A549 (cell line): ENCODE results near the gene NOS2. TPM values are rescaled to one million over a fixed set of nuclear protein-coding genes. Genes with fewer than 3 reads are reported as not detected.

Experiments
- ATAC-seq, 2 experiments: fragments of 200-7000 bp in 1 of 2; fragments of >200 bp in 1 of 2; cut with Nextera tagmentation in 1 of 2; cut with Tn5 transposase in 1 of 2; 3 replicates each; pipeline versions ENCODE4 v1.8.0 to v1.9.1; 2018 to 2020; ENCODE audit warnings: mild to moderate bottlenecking in 1 of 2, moderate library complexity in 1 of 2
- CTCF ChIA-PET: fragments of 300-600 bp; sonication (Branson Sonifier 250); formaldehyde crosslinking; extraction: SDS; loops from one replicate; lab custom pipeline; 2021; ENCODE audit warnings: antibody characterized with exemption, inconsistent platforms; lab: Yijun Ruan, JAX
- POLR2A ChIA-PET: fragments of 350-600 bp; formaldehyde crosslinking; extraction: SDS; loops from one replicate; lab custom pipeline; 2021; ENCODE audit warnings: antibody characterized with exemption, inconsistent platforms; lab: Yijun Ruan, JAX
- DNase-seq, 2 experiments: peaks; one replicate each; pipeline versions ENCODE4 v3.0.0 to v3.0.0-alpha.2; 2011 to 2016; ENCODE audit warnings: low read depth in 1 of 2, low spot score in 1 of 2
- FAIRE-seq: peaks from 2 replicates; lab custom pipeline; 2011; peaks lifted over from hg19 to GRCh38; lab: Jason Lieb, UNC
- H3K27ac ChIP-seq, 2 experiments: fragments of >200 bp; sonication (Bioruptor Twin); formaldehyde crosslinking; 3 replicates each; pipeline ENCODE4 v1.5.1; 2016 to 2017
- H3K4me1 ChIP-seq: fragments of >200 bp; sonication (Bioruptor Twin); formaldehyde crosslinking; 3 replicates; pipeline ENCODE4 v1.6.1; 2016
- H3K4me2 ChIP-seq: fragments of >200 bp; sonication (Bioruptor Twin); formaldehyde crosslinking; 3 replicates; pipeline ENCODE4 v1.6.1; 2016
- H3K4me3 ChIP-seq: fragments of >200 bp; sonication (Bioruptor Twin); formaldehyde crosslinking; 3 replicates; pipeline ENCODE4 v1.5.1; 2016
- H3K9me3 ChIP-seq: fragments of >200 bp; sonication (Bioruptor Twin); formaldehyde crosslinking; 3 replicates; pipeline ENCODE4 v1.6.1; 2016
- BHLHE40 ChIP-seq: IDR thresholded peaks from 2 replicates; pipeline ENCODE4 v1.6.1; 2012; ENCODE audit warnings: low read depth, low read length, inconsistent platforms
- CBX8 ChIP-seq: fragments of 200-600 bp; sonication (generic); IDR thresholded peaks from 2 replicates; pipeline ENCODE4 v1.6.1; 2016
- CHD2 ChIP-seq: fragments of 150-350 bp; IDR thresholded peaks from 2 replicates; pipeline ENCODE4 v1.6.1; 2014; ENCODE audit warnings: low read length; ENCODE audit not compliant: partially characterized antibody
- E2F6 ChIP-seq: IDR thresholded peaks from 2 replicates; pipeline ENCODE4 v1.6.1; 2012; ENCODE audit warnings: low read depth, borderline replicate concordance
- ESRRA ChIP-seq: fragments of 150-350 bp; IDR thresholded peaks from 2 replicates; pipeline ENCODE4 v1.6.1; 2014; ENCODE audit warnings: mild to moderate bottlenecking, low read length, borderline replicate concordance
- FOSL2 ChIP-seq, 2 experiments: fragments of 450-650 bp in 1 of 2; fragments of >200 bp in 1 of 2; sonication (Bioruptor Twin) in 1 of 2; formaldehyde crosslinking; IDR thresholded peaks; 2 replicates each; pipeline versions ENCODE4 v1.5.0 to v1.6.1; 2016 to 2020; ENCODE audit warnings: mild to moderate bottlenecking in 1 of 2, moderate library complexity in 1 of 2
- FOXS1 ChIP-seq: fragments of 250-450 bp; sonication (Bioruptor Pico); IDR thresholded peaks from 2 replicates; pipeline ENCODE4 v1.5.0; 2020; ENCODE audit warnings: mild to moderate bottlenecking, moderate library complexity
- JUN ChIP-seq, 2 experiments: fragments of >200 bp; sonication (Bioruptor Twin); formaldehyde crosslinking; IDR thresholded peaks; 2 replicates in 1 of 2; 3 replicates in 1 of 2; pipeline ENCODE4 v1.6.1; 2016 to 2017
- KDM1A ChIP-seq: fragments of 200-600 bp; sonication (generic); IDR thresholded peaks from 2 replicates; pipeline ENCODE4 v1.6.1; 2016; ENCODE audit warnings: low read depth, mild to moderate bottlenecking
- KDM5A ChIP-seq: fragments of 200-600 bp; sonication (generic); IDR thresholded peaks from 2 replicates; pipeline ENCODE4 v1.6.1; 2016; ENCODE audit warnings: antibody characterized with exemption, mild to moderate bottlenecking
- MAZ ChIP-seq: fragments of 150-350 bp; IDR thresholded peaks from 2 replicates; pipeline ENCODE4 v1.6.1; 2014; ENCODE audit warnings: antibody characterized with exemption, low read depth, low read length, borderline replicate concordance
- MYC ChIP-seq: IDR thresholded peaks from 2 replicates; pipeline ENCODE4 v1.6.1; 2012; ENCODE audit warnings: mild to moderate bottlenecking, inconsistent platforms, low read length, improper control_type of control experiment, borderline replicate concordance
- POLR2A ChIP-seq: IDR thresholded peaks from 2 replicates; pipeline ENCODE4 v1.6.1; 2012; ENCODE audit warnings: mild to moderate bottlenecking, low read length
- RAD21 ChIP-seq, 2 experiments: fragments of >200 bp in 1 of 2; sonication (Bioruptor Twin) in 1 of 2; formaldehyde crosslinking in 1 of 2; IDR thresholded peaks in 1 of 2; conservative IDR thresholded peaks in 1 of 2; 2 replicates in 1 of 2; 3 replicates in 1 of 2; pipeline ENCODE4 v1.6.1; 2012 to 2018; ENCODE audit warnings: inconsistent platforms in 1 of 2
- REST ChIP-seq: fragments of 200-600 bp; sonication (generic); IDR thresholded peaks from 2 replicates; pipeline ENCODE4 v1.6.1; 2016; ENCODE audit warnings: antibody characterized with exemption, mild to moderate bottlenecking, moderate library complexity
- RNF2 ChIP-seq: fragments of 200-600 bp; sonication (generic); IDR thresholded peaks from 2 replicates; pipeline ENCODE4 v1.6.1; 2016; ENCODE audit warnings: low read depth, mild to moderate bottlenecking, antibody characterized with exemption, moderate library complexity, borderline replicate concordance
- SMC3 ChIP-seq: fragments of >200 bp; sonication (Bioruptor Twin); formaldehyde crosslinking; IDR thresholded peaks from 3 replicates; pipeline ENCODE4 v1.6.1; 2018; ENCODE audit warnings: inconsistent platforms
- ZC3H11A ChIP-seq: fragments of 450-650 bp; IDR thresholded peaks from 2 replicates; pipeline ENCODE4 v1.6.1; 2014; ENCODE audit warnings: antibody characterized with exemption, mild to moderate bottlenecking
- ZFP36 ChIP-seq: fragments of 450-650 bp; IDR thresholded peaks from 2 replicates; pipeline ENCODE4 v1.6.1; 2014; ENCODE audit warnings: borderline replicate concordance; ENCODE audit not compliant: partially characterized antibody
- WGBS: methylation state at CpG from one replicate; pipeline ENCODE4 v1.1.6; 2017; ENCODE audit errors: missing lambda C conversion rate; 5-methylcytosine and 5-hydroxymethylcytosine counted together
- polyA plus RNA-seq, 4 experiments: library from polyadenylated mRNA; depleted of rRNA in 3 of 4; stranded (reverse); fragments of >200 nt; fragmentation: RNase III in 1 of 4; extraction: RNeasy Plus Mini Kit Qiagen cat#74134 plus additional on column Dnase treatment in 1 of 4; gene quantifications; 2 replicates in 3 of 4; 3 replicates in 1 of 4; pipeline ENCODE4 v1.2.3, GENCODE V29; 2011 to 2017
- TF ChIP-seq, protein P1 (sequence below): IDR thresholded peaks from 2 replicates; pipeline ENCODE4 v1.6.1; 2012
- TF ChIP-seq, protein P2 (sequence below): fragments of >200 bp; sonication (Bioruptor Twin); formaldehyde crosslinking; IDR thresholded peaks from 3 replicates; pipeline ENCODE4 v1.5.1; 2016
- TF ChIP-seq, protein P3 (sequence below): fragments of >200 bp; sonication (Bioruptor Twin); formaldehyde crosslinking; IDR thresholded peaks from 3 replicates; pipeline ENCODE4 v1.6.1; 2016
- TF ChIP-seq, protein P4 (sequence below): fragments of 450-650 bp; IDR thresholded peaks from 2 replicates; pipeline ENCODE4 v1.6.1; 2014; ENCODE audit warnings: antibody characterized with exemption

NOS2 gene
- polyA plus RNA-seq, 2 of the 4 experiments (the other 2 are of a cell fraction): 0.08 to 0.17 TPM

DNA sequence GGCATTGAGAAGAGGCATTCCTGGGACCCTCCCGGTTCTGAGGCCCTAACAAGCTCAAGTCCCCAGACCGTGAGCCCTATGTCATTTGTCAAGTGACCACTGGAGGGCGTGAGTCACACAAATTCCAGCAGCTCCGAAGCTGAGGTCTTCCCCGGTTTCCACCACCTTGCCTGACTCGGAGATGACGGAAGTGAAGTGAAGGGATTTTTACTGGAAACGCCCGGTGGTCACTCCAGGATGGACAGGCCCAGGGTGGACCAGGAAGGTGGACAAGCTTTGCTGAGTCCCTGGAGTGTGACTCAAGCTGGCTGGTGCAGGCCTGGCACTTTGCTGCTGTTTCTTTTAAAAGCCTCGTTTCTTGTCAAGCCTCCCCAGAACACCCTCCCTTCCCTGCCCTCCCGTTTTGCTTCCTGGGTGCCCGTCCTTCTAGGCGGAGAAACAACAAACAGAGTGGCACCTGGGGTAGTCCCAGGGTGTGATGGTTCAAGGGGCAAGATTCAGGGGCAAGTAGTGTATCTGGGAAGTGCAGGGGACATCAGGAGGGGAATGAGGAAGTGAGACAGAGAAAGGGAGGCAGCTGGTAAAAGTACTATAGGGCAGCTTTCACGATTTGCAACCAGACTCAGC is 5.3 kb upstream of the NOS2 start:
- DNase-seq (peak; percentile 92 to 93), ATAC-seq (peak; percentile 95 to 99), FAIRE-seq (peak; percentile 99)
- no peak for TF ChIP-seq CHD2
- TF ChIP-seq FOXS1: no peak
- TF ChIP-seq FOSL2 (IDR thresholded peaks at IDR 0.05): no peak
- TF ChIP-seq FOSL2 (CRISPR knock-in tag; IDR thresholded peaks at IDR 0.05): peak; percentile 50; the same call in 1 of the 2 replicates
- peak; percentile 82 for TF ChIP-seq SMC3
- TF ChIP-seq JUN (IDR thresholded peaks at IDR 0.05): no peak
- TF ChIP-seq, protein P1, sequence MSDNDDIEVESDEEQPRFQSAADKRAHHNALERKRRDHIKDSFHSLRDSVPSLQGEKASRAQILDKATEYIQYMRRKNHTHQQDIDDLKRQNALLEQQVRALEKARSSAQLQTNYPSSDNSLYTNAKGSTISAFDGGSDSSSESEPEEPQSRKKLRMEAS: peak; percentile 44; the same call in 1 of the 2 replicates
- TF ChIP-seq E2F6: no peak
- peak; percentile 80 to 84 for TF ChIP-seq RAD21 (conservative IDR thresholded peaks at IDR 0.05 in 1 of 2, IDR thresholded peaks at IDR 0.05 in 1 of 2)
- TF ChIP-seq ZC3H11A: no peak
- TF ChIP-seq, protein P2, sequence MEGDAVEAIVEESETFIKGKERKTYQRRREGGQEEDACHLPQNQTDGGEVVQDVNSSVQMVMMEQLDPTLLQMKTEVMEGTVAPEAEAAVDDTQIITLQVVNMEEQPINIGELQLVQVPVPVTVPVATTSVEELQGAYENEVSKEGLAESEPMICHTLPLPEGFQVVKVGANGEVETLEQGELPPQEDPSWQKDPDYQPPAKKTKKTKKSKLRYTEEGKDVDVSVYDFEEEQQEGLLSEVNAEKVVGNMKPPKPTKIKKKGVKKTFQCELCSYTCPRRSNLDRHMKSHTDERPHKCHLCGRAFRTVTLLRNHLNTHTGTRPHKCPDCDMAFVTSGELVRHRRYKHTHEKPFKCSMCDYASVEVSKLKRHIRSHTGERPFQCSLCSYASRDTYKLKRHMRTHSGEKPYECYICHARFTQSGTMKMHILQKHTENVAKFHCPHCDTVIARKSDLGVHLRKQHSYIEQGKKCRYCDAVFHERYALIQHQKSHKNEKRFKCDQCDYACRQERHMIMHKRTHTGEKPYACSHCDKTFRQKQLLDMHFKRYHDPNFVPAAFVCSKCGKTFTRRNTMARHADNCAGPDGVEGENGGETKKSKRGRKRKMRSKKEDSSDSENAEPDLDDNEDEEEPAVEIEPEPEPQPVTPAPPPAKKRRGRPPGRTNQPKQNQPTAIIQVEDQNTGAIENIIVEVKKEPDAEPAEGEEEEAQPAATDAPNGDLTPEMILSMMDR: peak; percentile 86
- peak overlapping the region; percentile 79 for H3K4me2 ChIP-seq
- H3K27ac ChIP-seq: peak overlapping the region; percentile 73 to 86
- peaks cover 3% of the 10 kb centered on the region; the same call in 1 of the 3 replicates for H3K4me1 ChIP-seq
- H3K9me3 ChIP-seq: no peaks in the 10 kb centered on the region
- 2% methylated on average over 14 of the region's 14 CpGs for WGBS
- ChIA-PET CTCF (interaction anchor here (0.6 to 18.3 kb wide), 52 partner anchors 8 to 1186 kb away, joined by 3 to 474 read pairs (median 4); partner anchors contain the start of gene LYRM9), POLR2A (interaction anchor here (0.6 to 1.3 kb wide), 2 partner anchors 74 to 245 kb away, joined by 4 to 14 read pairs; no protein-coding TSS in a partner anchor)
- H3K4me3 ChIP-seq: peak overlapping the region; percentile 28

DNA sequence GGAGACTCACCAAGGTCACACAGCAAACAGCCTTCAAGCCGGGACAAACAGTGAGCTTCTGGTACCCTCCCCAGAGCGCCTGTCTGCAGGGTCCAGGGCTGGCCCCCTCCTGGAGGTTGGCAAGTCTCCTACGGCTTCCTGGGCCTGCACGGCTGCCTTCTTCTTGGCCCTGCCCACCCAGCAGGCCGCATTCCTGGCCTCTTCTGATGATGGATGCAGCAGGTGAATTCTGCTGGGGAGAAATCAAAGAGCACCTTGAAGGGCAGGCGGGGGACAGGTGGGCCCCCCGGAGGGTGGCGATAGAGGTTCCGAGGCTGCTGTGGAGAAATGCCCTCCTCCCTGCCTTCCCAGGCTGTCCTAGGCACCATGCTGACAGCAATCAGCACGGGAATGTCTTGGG is 3.8 kb upstream of the NOS2 start:
- Histone ChIP-seq H3K9me3 (no peaks in the 10 kb centered on the region), H3K4me1 (peaks cover 3% of the 10 kb centered on the region; the same call in 1 of the 3 replicates), H3K4me2 (no peak overlapping the region), H3K4me3 (no peak overlapping the region), H3K27ac (no peak overlapping the region)
- CTCF ChIA-PET: interaction anchor here (0.8 to 18.3 kb wide), 12 partner anchors 9 to 327 kb away, joined by 3 to 474 read pairs (median 20); partner anchors contain the start of gene LYRM9
- 76% methylated on average over 10 of the region's 10 CpGs for WGBS
- DNase-seq (no peak), ATAC-seq (no peak), FAIRE-seq (no peak)
- POLR2A ChIA-PET: interaction anchor here (0.6 kb wide), 1 partner anchor 14 kb away, joined by 3 read pairs; no protein-coding TSS in a partner anchor
- TF ChIP-seq MYC (no peak), BHLHE40 (no peak), CBX8 (no peak), ZFP36 (no peak), ESRRA (no peak), KDM5A (no peak), KDM1A (no peak), REST (no peak), RNF2 (no peak), MAZ (no peak), POLR2A (no peak)
- TF ChIP-seq, protein P3, sequence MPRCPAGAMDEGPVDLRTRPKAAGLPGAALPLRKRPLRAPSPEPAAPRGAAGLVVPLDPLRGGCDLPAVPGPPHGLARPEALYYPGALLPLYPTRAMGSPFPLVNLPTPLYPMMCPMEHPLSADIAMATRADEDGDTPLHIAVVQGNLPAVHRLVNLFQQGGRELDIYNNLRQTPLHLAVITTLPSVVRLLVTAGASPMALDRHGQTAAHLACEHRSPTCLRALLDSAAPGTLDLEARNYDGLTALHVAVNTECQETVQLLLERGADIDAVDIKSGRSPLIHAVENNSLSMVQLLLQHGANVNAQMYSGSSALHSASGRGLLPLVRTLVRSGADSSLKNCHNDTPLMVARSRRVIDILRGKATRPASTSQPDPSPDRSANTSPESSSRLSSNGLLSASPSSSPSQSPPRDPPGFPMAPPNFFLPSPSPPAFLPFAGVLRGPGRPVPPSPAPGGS: no peak
- TF ChIP-seq, protein P2: no peak
- TF ChIP-seq, protein P4, sequence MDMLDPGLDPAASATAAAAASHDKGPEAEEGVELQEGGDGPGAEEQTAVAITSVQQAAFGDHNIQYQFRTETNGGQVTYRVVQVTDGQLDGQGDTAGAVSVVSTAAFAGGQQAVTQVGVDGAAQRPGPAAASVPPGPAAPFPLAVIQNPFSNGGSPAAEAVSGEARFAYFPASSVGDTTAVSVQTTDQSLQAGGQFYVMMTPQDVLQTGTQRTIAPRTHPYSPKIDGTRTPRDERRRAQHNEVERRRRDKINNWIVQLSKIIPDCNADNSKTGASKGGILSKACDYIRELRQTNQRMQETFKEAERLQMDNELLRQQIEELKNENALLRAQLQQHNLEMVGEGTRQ: no peak
